GM21723 (cell line): Measurements from ENCODE around the gene RTCB.

ENCODE experiments used
- ATAC-seq: cut with Tn5 transposase; IDR thresholded peaks from one replicate; pipeline ENCODE4 v1.9.1; 2021; ENCODE audit warnings: mild to moderate bottlenecking, moderate library complexity; ENCODE audit not compliant: unreplicated experiment

The RTCB gene

GRCh38 chr22:32341122-32341740 is 70.8 kb downstream of the RTCB start:
- ATAC-seq: no peak

- no peak for ATAC-seq
Observed at GRCh38 chr22:32340411-32340810, 71.6 kb downstream of the RTCB start.

GRCh38 chr22:32339190-32340012 is 72.6 kb downstream of the RTCB start:
- ATAC-seq: no peak

- ATAC-seq: no peak
Observed at GRCh38 chr22:32338757-32339156, 73.3 kb downstream of the RTCB start.
